GM21825 (cell line): ENCODE data around the gene RHOT2.

Source experiments
- ATAC-seq: cut with Tn5 transposase; IDR thresholded peaks from one replicate; pipeline ENCODE4 v1.9.1; 2021; ENCODE audit warnings: mild to moderate bottlenecking, moderate library complexity; ENCODE audit not compliant: unreplicated experiment

Gene RHOT2

DNA sequence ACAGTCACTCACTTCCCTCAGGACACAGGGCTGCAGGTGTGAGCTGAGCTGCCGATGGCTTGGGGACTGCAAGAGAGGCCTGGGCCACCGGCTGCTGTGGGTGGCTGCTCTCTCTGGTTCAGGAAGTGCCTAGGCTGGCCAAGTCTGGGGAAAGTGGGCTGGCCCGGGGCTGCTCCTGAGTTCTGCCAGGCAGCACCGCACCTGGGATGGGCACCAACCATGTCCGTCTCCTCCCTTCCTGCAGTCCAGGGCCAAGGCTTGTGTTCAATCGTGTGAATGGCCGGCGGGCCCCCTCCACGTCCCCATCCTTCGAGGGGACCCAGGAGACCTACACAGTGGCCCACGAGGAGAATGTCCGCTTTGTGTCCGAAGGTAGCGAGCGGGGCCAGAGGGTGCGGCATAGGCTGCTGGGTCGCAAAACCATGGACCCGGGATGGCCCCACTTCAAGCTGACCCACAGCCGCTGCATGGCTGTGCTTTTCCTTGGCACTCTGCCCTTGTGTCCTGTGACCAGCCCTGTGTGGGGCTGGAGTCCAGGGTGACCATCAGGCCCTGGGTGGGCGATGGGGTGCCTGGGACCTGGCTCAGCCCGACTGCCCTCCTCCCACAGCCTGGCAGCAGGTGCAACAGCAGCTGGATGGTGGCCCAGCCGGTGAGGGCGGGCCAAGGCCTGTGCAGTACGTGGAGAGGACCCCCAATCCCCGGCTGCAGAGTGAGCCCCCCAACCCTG lies 20.6 kb upstream of the RHOT2 start:
- ATAC-seq: no peak

DNA sequence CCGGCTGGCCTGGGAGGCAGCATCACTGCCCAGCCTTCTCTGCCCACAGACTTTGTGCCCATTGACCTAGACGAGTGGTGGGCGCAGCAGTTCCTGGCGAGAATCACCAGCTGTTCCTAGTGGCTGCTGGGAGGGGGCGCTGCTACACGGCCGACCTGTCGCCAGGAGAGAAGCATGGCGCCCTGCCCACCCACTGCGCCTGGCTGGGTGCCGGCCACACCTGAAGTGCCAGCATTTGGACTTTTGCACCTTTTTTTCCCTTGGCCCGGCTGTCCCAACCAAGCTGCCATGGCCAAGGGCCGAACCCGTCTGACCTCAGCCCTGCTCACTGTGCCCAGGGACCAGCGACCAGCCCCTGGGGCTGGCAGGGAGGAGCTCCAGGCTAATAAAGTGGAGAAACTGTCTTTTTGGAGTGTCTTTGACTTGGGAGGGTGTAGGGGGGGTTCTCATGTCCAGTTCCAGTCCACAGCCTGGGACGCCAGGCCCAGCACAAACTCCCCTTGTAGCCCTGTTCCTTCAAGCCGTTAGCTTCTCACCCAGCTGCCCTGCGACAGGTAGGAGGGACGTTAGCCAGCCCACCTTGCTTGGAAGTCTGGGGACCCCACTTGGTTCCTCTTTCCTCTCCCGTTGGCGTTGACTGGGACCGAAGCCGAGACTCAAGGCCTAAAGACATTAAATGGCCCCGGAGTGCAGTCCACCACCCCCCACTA lies 19.7 kb upstream of the RHOT2 start:
- no peak for ATAC-seq

DNA sequence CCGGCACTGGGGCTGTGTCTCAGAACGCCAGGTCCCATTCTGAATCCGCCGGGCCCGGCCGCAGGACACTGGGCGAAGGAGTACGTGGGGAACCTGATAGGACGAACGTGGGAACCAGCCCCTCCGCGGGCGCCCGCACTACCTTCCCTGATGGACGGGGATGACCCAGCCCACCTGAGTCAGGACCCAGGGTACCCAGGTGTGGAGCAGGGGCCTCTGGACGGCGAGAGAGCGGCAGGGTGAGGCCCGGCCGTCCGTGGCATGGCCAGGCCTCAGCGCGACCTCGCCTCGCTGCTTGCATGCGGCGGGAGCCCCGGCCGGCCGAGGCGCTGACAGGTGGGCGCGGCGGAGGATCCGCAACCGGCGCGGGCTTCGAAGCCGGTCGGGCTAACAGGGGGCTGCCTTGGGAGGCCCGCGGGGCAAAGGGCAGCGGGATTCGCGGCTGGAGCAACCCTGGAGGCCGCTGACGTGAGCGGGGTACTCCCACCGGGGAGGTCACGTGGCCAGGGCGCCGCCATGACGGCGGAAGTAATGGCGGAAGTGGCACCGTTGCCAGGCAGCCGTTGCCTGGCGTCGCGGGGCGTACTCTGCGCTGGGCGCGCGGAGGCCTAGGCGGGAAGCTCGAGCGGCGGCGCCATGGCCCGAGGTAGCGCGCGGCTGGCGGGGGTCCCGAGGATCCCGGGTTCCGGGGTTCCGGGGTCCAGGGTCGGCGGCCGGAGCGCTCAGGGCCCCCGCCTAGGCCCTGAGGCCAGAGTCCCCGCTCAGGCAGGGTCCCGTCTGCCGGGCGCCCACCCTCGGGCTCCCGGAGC lies 18.9 kb upstream of the RHOT2 start, which contains the start of gene WDR90:
Gene WDR90, plus strand, starts transcription at position 585 of the 809 bp plus-strand sequence. Its CDS starts 52 bp downstream, at position 637.
- ATAC-seq: peak; percentile 58

DNA sequence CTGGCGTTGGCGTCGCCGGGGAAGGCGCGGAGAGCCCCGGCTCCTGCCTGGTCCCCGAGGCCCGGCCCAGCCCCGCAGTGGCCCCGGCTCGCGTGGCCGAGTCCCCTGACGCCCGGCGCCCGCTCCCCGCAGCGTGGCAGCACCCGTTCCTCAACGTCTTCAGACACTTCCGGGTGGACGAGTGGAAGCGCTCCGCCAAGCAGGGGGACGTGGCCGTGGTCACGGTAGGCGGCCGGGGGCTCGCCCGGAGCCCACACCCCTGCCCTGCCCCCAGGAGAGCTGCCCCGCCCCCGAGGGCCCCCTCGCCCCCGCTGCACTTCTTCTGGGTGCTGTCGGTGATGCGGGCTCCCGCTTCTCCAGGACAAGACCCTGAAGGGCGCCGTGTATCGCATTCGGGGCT lies 18.3 kb upstream of the RHOT2 start:
- ATAC-seq: no peak

DNA sequence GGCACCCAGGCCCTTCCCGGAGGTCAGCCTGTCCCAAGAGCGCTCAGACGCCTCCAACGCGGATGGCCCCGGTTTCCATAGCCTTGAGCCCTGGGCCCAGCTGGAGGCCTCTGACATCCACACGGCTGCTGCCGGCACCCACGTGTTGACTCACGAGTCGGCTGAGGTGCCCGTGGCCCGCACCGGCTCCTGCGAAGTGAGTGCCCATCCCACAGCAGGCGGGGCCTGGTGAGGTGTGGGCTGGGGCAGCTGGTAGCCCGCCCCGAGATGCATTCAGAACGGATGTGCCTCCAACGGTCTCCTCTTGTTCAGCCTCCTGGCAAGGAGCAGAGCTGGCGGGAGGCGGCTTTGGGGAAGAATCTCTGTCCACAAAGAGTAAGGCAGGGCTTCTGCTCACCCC lies 16.1 kb upstream of the RHOT2 start:
- ATAC-seq: no peak

DNA sequence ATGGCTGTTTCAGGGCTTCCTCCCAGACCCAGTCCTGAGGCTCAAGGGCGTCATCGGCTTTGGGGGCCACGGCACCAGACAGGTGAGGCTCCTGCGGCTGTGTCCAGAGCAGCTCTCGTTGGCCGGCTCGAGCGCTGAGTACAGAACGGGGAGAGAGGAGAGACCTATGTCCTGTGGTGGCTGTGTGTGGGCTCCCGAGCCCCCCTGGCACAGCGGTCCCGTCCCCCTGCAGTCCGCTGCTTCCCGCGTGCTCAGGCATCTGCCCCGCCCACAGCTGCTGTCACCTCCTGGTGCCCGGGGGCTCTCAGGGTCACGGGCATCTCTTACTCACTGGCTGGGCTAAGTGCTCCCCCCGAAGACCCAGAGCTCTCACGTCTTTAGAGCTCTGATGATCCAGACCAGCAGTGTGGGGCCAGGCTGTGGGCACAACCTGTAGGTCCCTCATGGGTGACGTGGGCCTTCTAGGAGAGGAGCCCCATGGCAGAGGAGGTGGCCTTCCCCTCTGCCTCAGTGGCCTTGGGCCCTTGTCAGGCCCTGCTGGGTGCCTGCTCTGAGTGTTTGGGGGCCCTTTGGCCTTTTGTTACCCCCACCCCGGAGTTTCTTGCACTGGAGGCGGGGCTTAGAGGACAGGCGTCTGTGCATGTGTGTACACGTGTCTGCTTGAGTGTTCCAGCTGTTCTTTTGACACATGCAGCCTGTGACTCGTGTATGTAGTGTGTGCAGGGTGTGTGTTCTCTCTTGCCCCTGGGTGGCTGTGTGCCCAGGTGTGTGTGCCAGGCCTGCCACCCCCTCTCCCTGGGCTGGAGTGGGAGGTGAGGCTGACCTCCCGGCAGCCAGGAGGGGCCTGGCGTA lies 15.3 kb upstream of the RHOT2 start:
- ATAC-seq: no peak

DNA sequence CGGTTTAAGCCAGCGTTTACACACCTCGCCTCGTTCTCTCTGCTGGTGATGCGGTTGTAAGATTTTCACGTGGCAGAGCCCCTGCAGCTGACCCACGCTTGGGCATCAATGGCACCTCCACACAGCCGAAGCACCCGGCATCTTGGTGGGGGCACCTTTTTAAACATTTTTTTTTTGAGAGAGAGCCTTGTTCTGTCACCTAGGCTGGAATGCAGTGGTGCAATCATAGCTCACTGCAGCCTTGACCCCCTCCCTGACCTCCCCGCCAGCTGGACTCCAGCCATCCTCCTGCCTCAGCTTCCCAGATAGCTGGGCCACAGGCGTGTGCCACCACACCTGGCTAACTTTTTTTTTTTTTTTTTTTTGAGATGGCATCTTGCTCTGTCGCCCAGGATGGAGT lies 13.9 kb upstream of the RHOT2 start:
- ATAC-seq: no peak

DNA sequence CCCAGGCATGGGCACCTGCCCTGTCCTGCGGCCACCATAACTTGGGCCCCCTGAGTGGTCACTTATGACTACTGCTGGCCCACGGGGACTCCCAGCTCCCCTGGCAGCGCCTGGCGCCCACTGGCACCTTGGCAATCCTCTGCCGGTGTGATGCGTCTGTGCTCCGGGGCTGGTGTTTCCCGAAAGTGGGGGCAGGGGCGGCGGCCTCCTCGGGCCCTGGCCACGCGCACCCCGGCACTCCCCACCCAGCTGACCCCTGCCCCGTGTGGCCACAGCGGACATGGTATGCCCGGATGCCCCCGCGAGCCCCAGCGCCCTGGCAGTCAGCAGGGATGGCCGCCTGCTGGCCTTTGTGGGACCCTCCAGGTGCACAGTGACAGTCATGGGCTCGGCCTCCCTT lies 10.4 kb upstream of the RHOT2 start:
- no peak for ATAC-seq

DNA sequence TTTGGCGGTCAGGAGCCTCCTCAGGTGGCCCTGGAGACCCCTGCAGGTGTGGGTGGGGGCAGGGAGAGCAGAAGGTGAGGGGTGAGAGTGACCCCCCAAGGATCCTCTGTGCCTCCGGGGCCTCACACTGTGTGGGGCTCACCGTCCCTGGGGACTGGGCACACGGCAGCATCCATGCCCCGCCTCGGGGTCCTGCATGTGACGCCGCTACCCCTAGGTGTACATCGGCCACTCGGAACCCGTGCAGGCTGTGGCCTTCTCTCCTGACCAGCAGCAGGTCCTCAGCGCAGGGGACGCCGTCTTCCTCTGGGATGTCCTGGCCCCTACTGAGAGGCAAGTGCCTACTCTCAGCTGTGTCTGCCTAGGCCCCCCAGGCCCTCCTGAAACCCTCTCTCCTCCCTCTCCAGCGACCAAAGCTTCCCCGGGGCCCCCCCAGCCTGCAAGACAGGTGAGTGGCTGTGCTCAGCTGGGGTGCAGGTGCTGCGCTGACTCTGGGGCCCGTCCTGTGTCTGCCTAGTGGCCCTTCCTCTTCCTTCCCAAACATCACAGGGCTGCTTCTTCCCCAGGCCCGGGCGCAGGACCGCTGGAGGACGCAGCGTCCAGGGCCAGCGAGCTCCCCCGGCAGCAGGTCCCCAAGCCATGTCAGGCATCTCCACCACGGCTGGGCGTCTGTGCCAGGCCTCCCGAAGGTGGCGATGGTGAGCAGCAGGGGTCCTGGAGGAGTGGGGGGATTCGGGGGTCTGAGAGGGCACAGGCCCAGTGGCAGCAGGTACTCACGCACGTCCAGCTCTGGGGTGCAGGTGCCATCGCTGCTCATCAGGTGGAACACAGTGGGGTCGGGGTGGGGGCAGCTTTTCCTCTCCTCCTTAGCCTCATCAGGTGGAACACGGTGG lies 9.0 kb upstream of the RHOT2 start:
- no peak for ATAC-seq

DNA sequence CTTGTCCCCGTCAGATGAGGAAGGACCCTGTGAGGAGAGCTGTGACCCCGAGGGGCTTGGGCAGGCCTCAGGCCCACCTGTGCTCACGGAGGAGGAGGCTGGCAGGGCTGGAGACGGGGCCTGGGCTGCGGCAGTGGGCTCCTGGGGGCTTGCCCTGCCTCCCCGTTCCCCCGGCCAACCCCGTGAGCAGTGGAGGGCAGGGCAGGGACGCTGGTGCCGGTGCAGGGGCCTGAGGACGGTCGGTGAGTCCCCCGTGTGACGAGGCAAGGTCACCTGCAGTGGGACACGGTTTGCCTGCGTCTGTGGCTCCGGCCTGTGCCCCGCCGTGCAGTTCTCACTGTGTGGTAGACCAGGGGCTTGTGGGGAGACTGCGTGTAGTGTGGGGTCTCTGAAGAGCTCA lies 8.3 kb upstream of the RHOT2 start:
- no peak for ATAC-seq

DNA sequence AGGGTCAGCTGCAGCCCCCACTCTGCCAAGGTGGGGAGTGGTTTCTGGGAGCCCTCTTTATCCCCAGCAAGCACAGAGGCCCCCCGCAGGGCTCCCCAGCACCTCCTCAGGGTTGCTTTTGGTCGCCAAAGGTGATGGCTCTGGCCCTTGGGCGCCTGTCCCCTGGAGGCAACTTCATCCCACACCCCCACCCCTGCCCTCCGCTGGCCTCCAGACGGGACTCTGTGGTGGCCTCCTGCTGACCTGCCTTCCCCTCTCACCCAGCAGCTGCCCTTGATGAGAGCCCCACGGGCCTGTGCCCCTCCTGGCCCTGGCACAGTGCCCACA lies 7.8 kb upstream of the RHOT2 start:
- no peak for ATAC-seq

DNA sequence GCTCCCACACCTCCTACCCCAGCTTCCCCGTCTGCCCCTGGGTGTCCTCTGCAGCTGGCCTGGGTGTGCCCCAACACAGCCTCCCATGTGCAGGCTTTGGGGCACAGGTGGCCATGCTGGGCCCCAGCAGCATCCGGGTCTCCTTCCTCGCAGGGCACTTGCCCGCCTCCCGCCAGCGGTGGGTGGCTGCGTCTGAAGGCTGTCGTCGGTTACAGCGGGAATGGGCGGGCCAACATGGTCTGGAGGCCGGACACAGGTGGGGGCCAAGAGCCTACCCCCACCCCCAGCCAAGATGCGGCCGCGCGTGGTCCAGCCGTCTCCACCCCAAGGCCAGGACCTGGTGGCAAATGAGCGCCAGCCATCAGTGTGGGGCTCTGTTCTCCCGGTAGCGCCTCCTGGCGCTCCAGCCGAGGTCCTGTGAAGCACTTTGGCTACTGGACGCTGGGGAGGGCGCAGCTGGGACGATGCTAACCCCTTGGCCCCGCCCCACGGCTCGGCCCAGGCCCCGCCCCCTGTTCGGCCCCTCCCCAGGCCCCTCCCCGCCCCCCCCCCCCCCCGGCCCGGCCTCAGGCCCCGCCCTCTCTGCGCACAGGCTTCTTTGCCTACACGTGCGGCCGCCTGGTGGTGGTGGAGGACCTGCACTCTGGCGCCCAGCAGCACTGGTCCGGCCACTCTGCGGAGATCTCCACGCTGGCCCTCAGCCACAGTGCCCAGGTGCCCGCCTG lies 7.3 kb upstream of the RHOT2 start:
- ATAC-seq: peak; percentile 27

DNA sequence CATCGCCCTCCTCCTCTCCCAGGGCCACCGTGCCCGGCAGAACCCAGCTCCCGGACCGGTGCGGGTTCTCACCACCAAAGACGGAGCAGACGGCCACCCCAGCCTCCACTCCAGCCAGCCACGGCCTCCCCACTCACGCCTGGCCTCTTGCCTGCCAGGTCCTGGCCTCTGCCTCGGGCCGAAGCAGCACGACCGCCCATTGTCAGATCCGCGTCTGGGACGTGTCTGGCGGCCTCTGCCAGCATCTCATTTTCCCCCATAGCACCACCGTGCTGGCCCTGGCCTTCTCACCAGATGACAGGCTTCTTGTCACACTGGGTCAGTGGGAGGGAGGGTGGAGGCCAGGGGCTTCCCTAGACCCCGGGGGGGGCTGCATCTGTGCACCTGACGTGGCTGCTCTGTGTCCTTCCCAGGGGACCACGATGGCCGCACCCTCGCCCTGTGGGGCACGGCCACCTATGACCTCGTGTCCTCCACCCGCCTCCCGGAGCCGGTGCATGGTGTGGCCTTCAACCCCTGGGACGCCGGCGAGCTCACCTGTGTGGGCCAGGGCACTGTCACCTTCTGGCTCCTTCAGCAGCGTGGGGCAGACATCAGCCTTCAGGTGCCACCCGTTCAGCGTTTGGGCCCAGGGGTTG lies 6.6 kb upstream of the RHOT2 start:
- ATAC-seq: no peak

DNA sequence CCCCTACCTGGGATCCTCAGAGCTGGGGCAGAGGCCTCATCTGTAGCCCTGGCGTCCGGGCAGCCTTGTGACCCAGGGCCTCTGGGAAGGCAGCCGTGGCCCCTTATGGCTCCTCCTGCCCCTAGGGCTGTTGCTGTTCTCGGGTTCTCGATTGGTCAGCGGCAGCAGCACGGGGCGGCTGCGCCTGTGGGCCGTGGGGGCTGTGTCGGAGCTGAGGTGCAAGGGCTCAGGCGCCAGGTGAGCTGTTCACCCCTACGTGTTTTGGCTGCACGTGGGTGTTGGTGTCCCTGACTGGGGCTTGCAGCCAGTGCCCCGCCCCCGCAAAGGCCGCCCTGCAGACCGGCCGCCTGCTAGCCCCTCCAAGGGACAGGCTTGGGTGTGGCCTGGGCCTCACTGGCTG lies 5.8 kb upstream of the RHOT2 start:
- ATAC-seq: no peak

DNA sequence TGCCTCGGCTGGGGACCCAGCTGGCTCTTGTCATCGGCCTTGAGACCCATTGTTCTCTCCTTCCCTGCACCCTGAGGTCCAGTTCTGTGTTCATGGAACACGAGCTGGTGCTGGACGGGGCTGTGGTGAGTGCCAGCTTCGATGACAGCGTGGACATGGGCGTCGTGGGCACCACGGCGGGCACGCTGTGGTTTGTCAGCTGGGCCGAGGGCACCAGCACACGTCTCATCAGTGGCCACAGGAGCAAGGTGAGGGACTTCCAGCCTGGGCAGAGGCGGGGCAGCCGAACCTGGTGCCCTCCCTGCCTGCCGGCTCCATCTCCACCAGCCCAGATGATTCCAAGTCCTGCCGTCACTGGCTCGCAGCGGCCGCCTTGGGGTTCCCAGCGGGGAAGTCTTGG lies 5.3 kb upstream of the RHOT2 start:
- ATAC-seq: no peak

DNA sequence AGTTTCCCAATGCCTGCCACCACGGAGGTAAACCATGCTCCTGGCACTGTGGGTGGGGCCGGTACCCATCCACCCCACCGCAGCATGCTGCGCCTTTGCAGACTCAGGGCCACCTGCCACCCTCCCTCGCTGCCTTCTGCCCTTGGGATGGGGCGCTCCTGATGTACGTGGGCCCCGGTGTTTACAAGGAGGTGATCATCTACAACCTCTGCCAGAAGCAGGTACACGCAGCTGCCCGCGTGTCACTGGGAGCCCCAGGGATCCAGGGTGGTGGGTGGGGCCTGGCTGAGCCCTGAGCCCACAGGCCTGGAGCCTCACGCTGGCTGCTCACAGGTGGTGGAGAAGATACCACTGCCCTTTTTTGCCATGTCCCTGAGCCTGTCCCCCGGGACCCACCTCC lies 1.4 kb upstream of the RHOT2 start:
- no peak for ATAC-seq

DNA sequence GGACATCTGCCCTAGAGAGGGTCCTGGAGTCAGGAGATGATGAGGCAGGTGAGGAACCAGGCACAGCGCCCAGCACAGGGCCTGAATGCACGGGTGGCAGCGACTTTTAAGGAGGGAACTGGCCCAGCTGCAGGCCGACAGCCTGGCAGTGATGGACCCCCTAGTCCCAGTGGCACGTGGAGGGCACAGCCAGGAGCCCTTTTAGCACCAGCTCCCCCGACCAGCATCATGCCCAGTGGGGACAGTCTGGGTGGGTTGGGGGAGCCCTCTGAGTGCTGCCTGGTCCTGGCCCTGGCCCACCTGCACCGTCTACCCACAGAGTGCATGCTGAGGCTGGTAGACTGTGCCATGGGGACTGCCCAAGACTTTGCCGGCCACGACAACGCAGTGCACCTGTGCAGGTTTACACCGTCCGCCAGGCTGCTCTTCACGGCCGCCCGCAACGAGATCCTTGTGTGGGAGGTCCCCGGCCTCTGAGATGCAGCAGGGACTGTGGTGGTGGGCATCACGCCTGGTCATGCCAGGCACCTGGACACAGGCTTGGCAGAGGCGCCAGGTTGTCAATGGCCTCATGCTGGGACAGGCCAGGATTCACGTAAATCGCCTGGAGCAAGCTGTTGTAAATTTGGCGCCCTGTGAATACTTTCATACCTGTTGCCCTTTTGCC lies 686 bp upstream of the RHOT2 start:
- ATAC-seq: no peak

DNA sequence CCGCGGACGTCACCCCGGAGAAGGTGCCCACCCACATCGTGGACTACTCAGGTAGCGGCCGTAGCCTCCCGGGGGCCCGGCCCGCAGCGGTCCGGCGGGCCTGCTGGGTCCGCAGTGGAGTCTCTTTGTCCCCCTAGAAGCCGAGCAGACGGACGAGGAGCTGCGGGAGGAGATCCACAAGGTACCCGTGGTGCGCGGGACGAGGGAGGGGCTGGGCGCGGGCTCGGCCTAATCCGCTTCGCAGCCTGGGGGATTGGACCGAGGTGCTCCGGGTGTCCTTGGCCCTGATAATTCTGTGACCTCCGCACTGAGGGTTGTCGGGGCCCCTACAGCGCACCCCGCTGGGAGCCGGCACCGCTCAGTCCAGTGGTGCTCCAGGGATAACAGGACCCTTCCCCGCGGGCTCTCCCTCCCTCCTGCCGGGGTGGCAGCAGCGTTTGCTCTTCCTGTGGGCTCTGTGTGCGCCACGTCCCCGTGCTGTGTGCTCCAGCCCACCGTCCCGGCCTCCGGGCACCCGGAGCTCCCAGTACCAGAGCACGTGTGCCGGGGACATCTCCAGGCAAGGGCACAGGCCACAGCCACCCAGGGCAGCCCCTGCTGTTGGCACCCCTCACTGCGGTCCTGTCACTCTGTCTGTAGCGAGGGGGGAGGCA lies 713 bp downstream of the RHOT2 start:
- no peak for ATAC-seq
